Natural killer cell treated with Interleukin-12 subunit alpha and Interleukin-12 subunit beta and Interleukin-15 and Interleukin-18, amount 100 ng/mL, for 72 hours (primary cell): Measurements from ENCODE around the gene TOX3. TPM values are rescaled to one million over a fixed set of nuclear protein-coding genes. Genes with fewer than 3 reads are reported as not detected.

Source experiments
- ATAC-seq, 2 donors: fragments of 150-1000 bp; cut with Tn5 transposase in 1 of 2; sonication (Bioruptor Pico), chemical (Tn5 transposase) in 1 of 2; 2 replicates each; pipeline ENCODE4 v1.10.0; 2021
- DNase-seq: peaks from one replicate; pipeline ENCODE4 v3.0.0; 2022; ENCODE audit warnings: low spot score
- H3K27ac Mint-ChIP-seq, 2 donors: 1 replicate in 1 of 2; 2 replicates in 1 of 2; pipeline ENCODE4 v1.8.0; 2022; ENCODE audit warnings: mixed read lengths in 2 of 2, mild to moderate bottlenecking in 1 of 2, moderate library complexity in 1 of 2
- H3K27me3 Mint-ChIP-seq, 2 donors: 1 replicate in 1 of 2; 2 replicates in 1 of 2; pipeline ENCODE4 v1.8.0; 2022; ENCODE audit warnings: mixed read lengths in 2 of 2
- H3K36me3 Mint-ChIP-seq: one replicate; pipeline ENCODE4 v1.8.0; 2022; ENCODE audit warnings: mixed read lengths
- H3K4me1 Mint-ChIP-seq, 2 donors: 1 replicate in 1 of 2; 2 replicates in 1 of 2; pipeline ENCODE4 v1.8.0; 2022; ENCODE audit warnings: low read depth in 2 of 2, mixed read lengths in 2 of 2, mild to moderate bottlenecking in 1 of 2
- H3K4me3 Mint-ChIP-seq: one replicate; pipeline ENCODE4 v1.8.0; 2022; ENCODE audit warnings: mixed read lengths
- H3K9me3 Mint-ChIP-seq: 2 replicates; pipeline ENCODE4 v1.8.0; 2022; ENCODE audit warnings: mixed read lengths
- total RNA-seq, 2 donors: library from RNA; stranded (reverse); gene quantifications; one replicate each; pipeline ENCODE4 v1.2.3, GENCODE V29; 2022

The TOX3 gene
- total RNA-seq, 2 donors from 2014 or later: not detected

DNA sequence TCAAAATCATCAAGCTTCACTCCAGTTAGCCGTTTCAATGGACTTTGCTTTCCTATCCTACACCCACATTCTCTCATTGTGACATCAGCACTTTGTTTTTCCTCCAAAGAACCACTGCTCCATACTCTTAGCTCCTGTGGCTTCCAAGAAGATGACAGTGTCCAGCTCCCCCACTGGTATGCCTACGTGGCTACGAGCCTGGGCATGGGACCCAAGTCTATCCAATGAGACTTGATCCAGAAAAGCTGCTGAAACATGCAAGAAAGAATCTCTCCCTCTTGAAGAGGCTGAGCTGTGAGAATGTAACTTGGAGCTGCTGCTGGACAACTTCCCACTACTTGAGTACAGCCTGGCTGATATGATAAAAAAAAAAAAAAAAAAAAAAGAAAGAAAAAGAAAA is 9.4 kb downstream of the TOX3 start:
- Mint-ChIP-seq H3K9me3 (peaks cover 11% of the 10 kb centered on the region), H3K4me3 (no peak overlapping the region), H3K36me3 (no peaks in the 10 kb centered on the region), H3K4me1 (no peaks in the 10 kb centered on the region), H3K27me3 (no peaks in the 10 kb centered on the region), H3K27ac (no peak overlapping the region)
- DNase-seq: no peak
- no peak for ATAC-seq

- H3K4me3 Mint-ChIP-seq: no peak overlapping the region
- peaks cover 0 to 2% of the 10 kb centered on the region in 2 donors for H3K27me3 Mint-ChIP-seq
- DNase-seq (no peak), ATAC-seq (no peak)
- H3K27ac Mint-ChIP-seq: no peak overlapping the region
- H3K4me1 Mint-ChIP-seq: no peaks in the 10 kb centered on the region
- H3K9me3 Mint-ChIP-seq: peaks cover 15% of the 10 kb centered on the region
- no peaks in the 10 kb centered on the region for H3K36me3 Mint-ChIP-seq
These were observed 11.9 kb downstream of the TOX3 start for GRCh38 chr16:52535076-52535475.

DNA sequence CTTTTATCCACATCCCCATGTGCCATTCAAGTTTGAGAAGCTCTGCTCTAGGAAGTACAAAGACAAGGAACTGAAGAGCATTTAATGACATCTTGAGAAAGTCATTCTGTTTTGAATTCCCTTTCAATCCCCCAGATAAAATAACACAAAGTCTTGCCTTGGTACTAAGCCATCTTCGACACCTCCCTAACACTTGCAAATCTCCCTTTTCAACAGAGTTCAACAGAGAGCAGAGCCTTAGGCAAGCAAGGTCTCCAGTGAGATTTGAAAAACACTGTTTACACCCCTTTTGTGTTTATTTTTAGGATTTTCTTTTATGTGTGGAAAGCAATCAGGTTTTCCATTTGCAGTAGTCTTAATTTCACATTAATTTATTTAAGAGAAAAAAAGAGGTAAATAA is 13.6 kb downstream of the TOX3 start:
- ATAC-seq (no peak), DNase-seq (no peak)
- Mint-ChIP-seq H3K36me3 (no peaks in the 10 kb centered on the region), H3K4me3 (no peak overlapping the region), H3K27me3 (peaks cover 0 to 2% of the 10 kb centered on the region in 2 donors), H3K9me3 (peaks cover 12% of the 10 kb centered on the region), H3K27ac (no peak overlapping the region), H3K4me1 (no peaks in the 10 kb centered on the region)

DNA sequence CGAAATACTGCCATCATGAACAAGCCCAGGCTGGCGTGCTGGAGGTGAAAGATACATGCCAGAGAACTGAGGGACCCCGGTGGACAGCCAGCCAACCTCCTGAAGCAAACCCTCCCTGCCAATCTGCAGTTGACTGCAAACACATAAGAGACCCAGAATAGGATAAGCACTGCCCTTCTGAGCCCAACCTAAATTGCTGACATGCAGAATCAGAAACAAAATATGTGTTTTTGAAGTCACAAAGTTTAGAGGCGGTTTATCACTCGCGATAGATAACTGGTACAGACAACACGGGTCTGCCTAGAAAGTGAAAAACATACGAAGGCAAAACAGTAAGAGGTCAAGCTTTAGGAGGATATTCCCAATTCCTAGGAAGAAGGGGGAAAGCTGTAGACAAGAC is 14.6 kb downstream of the TOX3 start:
- H3K9me3 Mint-ChIP-seq: peaks cover 12% of the 10 kb centered on the region

GRCh38 chr16:52529226-52529625 is 17.7 kb downstream of the TOX3 start:
- DNase-seq: no peak
- Mint-ChIP-seq H3K4me3 (no peak overlapping the region), H3K4me1 (no peaks in the 10 kb centered on the region), H3K36me3 (no peaks in the 10 kb centered on the region), H3K27ac (no peak overlapping the region), H3K9me3 (peaks cover 4% of the 10 kb centered on the region), H3K27me3 (peaks cover 0 to 2% of the 10 kb centered on the region in 2 donors)
- ATAC-seq: no peak

More for the DNA sequence above, 14.6 kb downstream of the TOX3 start:
- Mint-ChIP-seq H3K27me3 (peaks cover 0 to 2% of the 10 kb centered on the region in 2 donors), H3K4me3 (no peak overlapping the region), H3K4me1 (no peaks in the 10 kb centered on the region), H3K36me3 (no peaks in the 10 kb centered on the region), H3K27ac (no peak overlapping the region)
- DNase-seq: no peak
- no peak for ATAC-seq

DNA sequence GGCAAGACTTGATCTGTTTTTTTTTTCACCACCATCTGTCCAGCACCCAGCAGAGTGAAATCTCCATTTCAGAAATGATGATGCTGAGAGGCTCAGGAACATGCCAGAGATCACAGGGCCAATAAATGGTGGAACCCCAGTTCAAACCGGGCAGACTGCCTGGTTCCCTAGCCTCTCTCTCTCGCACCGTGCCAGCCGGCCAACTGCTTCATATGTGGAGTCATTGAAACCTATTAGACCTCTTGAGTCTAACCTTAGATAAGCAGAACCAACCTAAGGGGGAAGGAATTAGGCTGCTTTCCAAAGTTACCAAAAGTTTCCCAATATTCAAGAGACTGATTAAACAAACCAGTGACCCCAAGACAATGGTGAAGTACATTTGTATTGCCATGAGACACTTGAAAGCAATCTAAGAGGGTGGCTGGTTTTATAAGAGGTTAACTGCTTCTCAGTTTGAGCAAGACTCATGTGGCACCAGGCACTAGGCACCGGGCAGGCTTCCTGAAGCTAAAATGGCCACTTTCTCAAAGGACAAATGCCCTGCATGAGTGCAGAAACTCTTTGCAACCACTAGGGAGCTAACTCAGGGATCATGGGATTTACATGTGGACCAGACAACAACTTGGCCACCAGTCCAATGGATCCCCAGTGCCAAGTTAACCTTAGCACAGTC is 18.4 kb downstream of the TOX3 start:
- Mint-ChIP-seq H3K4me3 (no peak overlapping the region), H3K4me1 (no peaks in the 10 kb centered on the region), H3K9me3 (peaks cover 4% of the 10 kb centered on the region), H3K27ac (no peak overlapping the region), H3K27me3 (peaks cover 0 to 2% of the 10 kb centered on the region in 2 donors), H3K36me3 (no peaks in the 10 kb centered on the region)
- DNase-seq (no peak), ATAC-seq (no peak)

DNA sequence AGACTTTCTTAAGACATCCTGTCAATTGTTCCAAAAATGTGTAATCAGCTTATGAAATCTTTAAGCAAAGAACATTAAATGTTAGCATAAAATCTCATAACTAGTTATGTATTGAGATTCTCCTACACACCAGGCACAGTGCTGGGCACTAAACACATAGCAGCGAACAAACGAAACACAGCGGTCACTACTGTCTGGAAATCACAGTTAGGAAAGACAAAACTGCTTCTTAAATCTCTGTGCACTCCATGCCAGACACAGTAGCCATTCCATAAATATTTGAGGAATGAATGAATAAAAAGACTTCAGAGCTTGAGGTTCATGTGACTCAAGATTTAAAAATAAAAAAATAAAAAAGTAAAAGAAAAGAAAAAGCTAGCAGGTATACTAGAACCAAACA is 20.1 kb downstream of the TOX3 start:
- Mint-ChIP-seq H3K27ac (no peak overlapping the region), H3K36me3 (no peaks in the 10 kb centered on the region), H3K9me3 (peaks cover 8% of the 10 kb centered on the region), H3K27me3 (peaks cover 0 to 2% of the 10 kb centered on the region in 2 donors), H3K4me3 (no peak overlapping the region), H3K4me1 (no peaks in the 10 kb centered on the region)
- no peak for ATAC-seq
- no peak for DNase-seq

DNA sequence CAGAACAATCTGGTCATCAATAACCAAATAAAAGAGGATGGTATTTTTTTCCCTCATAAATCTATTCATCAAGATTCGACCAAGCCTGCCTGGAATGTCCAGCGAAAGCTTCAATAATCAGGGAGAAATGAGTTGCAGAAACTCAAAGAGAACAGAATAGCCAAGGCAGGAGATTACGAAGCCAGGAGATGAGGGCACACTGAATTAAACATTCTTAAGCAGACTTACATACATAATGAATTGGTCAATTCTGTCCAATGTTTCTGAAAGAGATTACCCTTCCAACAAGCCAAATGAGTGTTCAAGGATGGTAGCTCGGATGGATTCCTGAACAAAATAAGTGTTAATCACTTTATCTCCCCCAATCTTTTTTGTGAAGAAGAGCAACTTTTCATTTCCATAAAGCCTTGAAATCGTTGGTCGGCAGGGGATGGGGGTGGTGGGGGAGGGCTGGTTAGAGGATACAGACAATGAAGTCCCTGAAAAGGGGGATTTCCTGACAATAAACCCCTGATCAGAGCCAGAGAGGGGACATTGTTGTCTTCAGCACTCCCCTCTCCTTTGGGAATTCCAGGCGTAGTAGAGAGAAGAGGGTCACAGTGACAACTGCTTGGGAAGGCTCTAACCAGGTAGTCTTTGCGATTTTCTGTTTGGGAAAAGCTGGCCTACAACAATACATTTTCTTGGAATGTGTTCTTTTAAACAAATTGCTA is 20.7 kb downstream of the TOX3 start:
- Mint-ChIP-seq H3K4me1 (no peaks in the 10 kb centered on the region), H3K27ac (no peak overlapping the region), H3K27me3 (peaks cover 0 to 2% of the 10 kb centered on the region in 2 donors), H3K9me3 (peaks cover 8% of the 10 kb centered on the region), H3K4me3 (no peak overlapping the region), H3K36me3 (no peaks in the 10 kb centered on the region)
- DNase-seq (no peak), ATAC-seq (no peak)

- Mint-ChIP-seq H3K36me3 (no peaks in the 10 kb centered on the region), H3K4me1 (no peaks in the 10 kb centered on the region), H3K4me3 (no peak overlapping the region), H3K27ac (no peak overlapping the region), H3K27me3 (no peaks in the 10 kb centered on the region), H3K9me3 (peaks cover 4% of the 10 kb centered on the region)
- ATAC-seq (no peak), DNase-seq (no peak)
These were observed 25.4 kb downstream of the TOX3 start for GRCh38 chr16:52521570-52521969.

DNA sequence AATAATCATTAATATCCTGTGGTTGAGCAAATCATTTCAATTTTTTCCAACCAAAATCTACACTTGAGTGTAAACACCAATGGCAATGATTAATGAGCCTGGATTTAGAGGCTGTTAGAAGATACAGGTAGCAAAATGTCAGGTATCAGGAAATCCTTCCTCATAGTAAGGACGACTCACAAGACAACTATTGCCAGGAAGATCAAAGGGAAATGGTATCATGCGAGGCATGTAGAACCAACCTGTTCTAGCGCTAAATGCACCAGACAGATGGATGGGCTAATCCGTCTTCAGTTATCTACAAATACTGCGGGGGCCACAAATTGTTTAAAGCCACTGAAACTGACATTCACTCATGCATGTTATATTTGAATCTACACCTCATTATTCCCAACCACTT is 28.1 kb downstream of the TOX3 start:
- Mint-ChIP-seq H3K27me3 (no peaks in the 10 kb centered on the region), H3K9me3 (peaks cover 7% of the 10 kb centered on the region), H3K36me3 (no peaks in the 10 kb centered on the region), H3K4me1 (no peaks in the 10 kb centered on the region), H3K27ac (no peak overlapping the region), H3K4me3 (no peak overlapping the region)
- no peak for DNase-seq
- no peak for ATAC-seq

GRCh38 chr16:52515068-52515671 is 31.8 kb downstream of the TOX3 start:
- Mint-ChIP-seq H3K4me1 (no peaks in the 10 kb centered on the region), H3K27me3 (no peaks in the 10 kb centered on the region), H3K4me3 (no peak overlapping the region), H3K27ac (no peak overlapping the region), H3K9me3 (peaks cover 9% of the 10 kb centered on the region), H3K36me3 (no peaks in the 10 kb centered on the region)
- no peak for DNase-seq
- ATAC-seq: no peak

GRCh38 chr16:52512297-52512987 is 34.5 kb downstream of the TOX3 start:
- no peak overlapping the region for H3K27ac Mint-ChIP-seq
- peaks cover 9% of the 10 kb centered on the region for H3K9me3 Mint-ChIP-seq
- ATAC-seq: no peak
- no peaks in the 10 kb centered on the region for H3K27me3 Mint-ChIP-seq
- no peak for DNase-seq
- no peaks in the 10 kb centered on the region for H3K36me3 Mint-ChIP-seq
- H3K4me3 Mint-ChIP-seq: no peak overlapping the region
- H3K4me1 Mint-ChIP-seq: no peaks in the 10 kb centered on the region

- no peaks in the 10 kb centered on the region for H3K36me3 Mint-ChIP-seq
- ATAC-seq (no peak), DNase-seq (no peak)
- H3K27me3 Mint-ChIP-seq: no peaks in the 10 kb centered on the region
- H3K27ac Mint-ChIP-seq: no peak overlapping the region
- no peaks in the 10 kb centered on the region for H3K4me1 Mint-ChIP-seq
- no peak overlapping the region for H3K4me3 Mint-ChIP-seq
- H3K9me3 Mint-ChIP-seq: peaks cover 7% of the 10 kb centered on the region
These were observed 45.2 kb downstream of the TOX3 start for GRCh38 chr16:52501746-52502145.

DNA sequence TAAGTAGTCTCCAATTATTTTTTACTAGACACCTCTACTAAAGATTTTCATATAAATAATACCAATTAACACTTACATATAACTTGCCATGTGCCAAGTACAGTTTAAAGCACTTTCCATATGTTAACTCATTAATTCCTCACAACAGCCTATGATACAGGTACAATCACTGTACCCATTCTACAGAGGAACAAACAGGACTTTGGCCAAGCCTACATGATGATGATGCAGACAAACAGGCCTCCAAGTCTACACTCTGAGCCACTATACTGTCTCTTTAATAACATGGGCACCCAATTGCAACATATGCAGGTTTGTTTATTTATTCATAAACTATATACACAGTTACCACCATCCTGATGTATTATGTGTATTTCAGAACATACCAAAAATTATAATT is 46.0 kb downstream of the TOX3 start:
- no peaks in the 10 kb centered on the region for H3K27me3 Mint-ChIP-seq
- ATAC-seq: no peak
- H3K4me3 Mint-ChIP-seq: no peak overlapping the region
- DNase-seq: no peak
- peaks cover 4% of the 10 kb centered on the region for H3K9me3 Mint-ChIP-seq
- H3K27ac Mint-ChIP-seq: no peak overlapping the region
- no peaks in the 10 kb centered on the region for H3K4me1 Mint-ChIP-seq
- H3K36me3 Mint-ChIP-seq: no peaks in the 10 kb centered on the region
